Mammary epithelial cell (primary cell): ENCODE results near the gene CAB39L.

Experiments
- CTCF ChIP-seq, 2 donors: IDR thresholded peaks in 1 of 2; conservative IDR thresholded peaks in 1 of 2; 2 replicates each; pipeline ENCODE4 v1.5.1; 2011 to 2012; ENCODE audit warnings: inconsistent platforms in 2 of 2, low read length in 2 of 2, mild to moderate bottlenecking in 2 of 2, control low read depth in 1 of 2, low read depth in 1 of 2; ENCODE audit not compliant: insufficient read depth in 1 of 2; ENCODE audit errors: extremely low read depth in 1 of 2
- EZH2 ChIP-seq: IDR thresholded peaks from 2 replicates; pipeline ENCODE4 v1.6.1; 2012; ENCODE audit warnings: low read length, inconsistent platforms, borderline replicate concordance

GRCh38 chr13:49395451-49395865 is 48.4 kb downstream of the CAB39L start:
- TF ChIP-seq CTCF (conservative IDR thresholded peaks at IDR 0.05 in 1 of 2, IDR thresholded peaks at IDR 0.05 in 1 of 2; ENCODE audit: extremely low read depth in 1 of 2, insufficient read depth in 1 of 2, low read depth in 1 of 2, low read length in 2 of 2) (no peak), EZH2 (no peak)
